SK-N-SH (cell line): ENCODE measurements around the gene SELENOV. TPM values are rescaled to one million over a fixed set of nuclear protein-coding genes. Genes with fewer than 3 reads are reported as not detected.

ENCODE experiments used
- CTCF ChIA-PET: fragments of 300-600, 350-600 bp; formaldehyde crosslinking; extraction: SDS; loops from one replicate; lab custom pipeline; 2021; lab: Yijun Ruan, JAX
- POLR2A ChIA-PET: fragments of 350-600 bp; sonication (Branson Sonifier 250); formaldehyde crosslinking; extraction: SDS; loops from one replicate; lab custom pipeline; 2020; ENCODE audit warnings: antibody characterized with exemption, inconsistent platforms; lab: Yijun Ruan, JAX
- DNase-seq: peaks from one replicate; pipeline ENCODE4 v3.0.0; 2012
- H2AFZ ChIP-seq: fragments of 200-600 bp; sonication (generic); 2 replicates; pipeline ENCODE4 v1.8.1; 2016; ENCODE audit warnings: antibody characterized with exemption, mild to moderate bottlenecking, low read depth
- H3F3A ChIP-seq: fragments of 200-600 bp; sonication (generic); replicated peaks from 2 replicates; pipeline ENCODE3; 2016; ENCODE audit warnings: antibody characterized with exemption, mild to moderate bottlenecking; ENCODE audit not compliant: insufficient read depth
- H3K27ac ChIP-seq, 2 experiments: fragments of 200-500 bp in 1 of 2; fragments of 200-600 bp in 1 of 2; sonication (Bioruptor generic) in 1 of 2; sonication (generic), shearing (Covaris generic) in 1 of 2; 2 replicates each; pipeline versions ENCODE4 v1.5.1 to v1.6.1; 2014 to 2016; ENCODE audit warnings: low read depth in 2 of 2, inconsistent platforms in 1 of 2, low read length in 1 of 2, mild to moderate bottlenecking in 1 of 2, mixed read lengths in 1 of 2
- H3K27me3 ChIP-seq: fragments of 200-600 bp; sonication (generic), shearing (Covaris generic); 2 replicates; pipeline ENCODE4 v1.6.1; 2016; ENCODE audit warnings: mixed run types; ENCODE audit not compliant: insufficient read depth
- H3K36me3 ChIP-seq, 2 experiments: fragments of 200-500 bp in 1 of 2; fragments of 200-600 bp in 1 of 2; sonication (Bioruptor generic) in 1 of 2; sonication (generic) in 1 of 2; replicated peaks in 1 of 2; 2 replicates each; pipeline versions ENCODE3 to v1.5.1; 2014 to 2016; ENCODE audit warnings: low read length in 1 of 2, mild to moderate bottlenecking in 1 of 2; ENCODE audit not compliant: insufficient read depth in 2 of 2, control insufficient read depth in 1 of 2
- H3K4me1 ChIP-seq, 2 experiments: fragments of 200-500 bp in 1 of 2; fragments of 200-600 bp in 1 of 2; sonication (Bioruptor generic) in 1 of 2; sonication (generic), shearing (Covaris generic) in 1 of 2; 2 replicates each; pipeline versions ENCODE4 v1.5.1 to v1.6.1; 2014 to 2016; ENCODE audit warnings: low read depth in 1 of 2, low read length in 1 of 2, mixed run types in 1 of 2; ENCODE audit not compliant: insufficient read depth in 2 of 2, control insufficient read depth in 1 of 2
- H3K4me2 ChIP-seq: fragments of 200-600 bp; sonication (generic), shearing (Covaris generic); 2 replicates; pipeline ENCODE4 v1.6.1; 2017; ENCODE audit warnings: mixed run types
- H3K4me3 ChIP-seq, 2 experiments: fragments of 200-500 bp in 1 of 2; fragments of 200-600 bp in 1 of 2; sonication (Bioruptor generic) in 1 of 2; sonication (generic), shearing (Covaris generic) in 1 of 2; 2 replicates each; pipeline versions ENCODE4 v1.5.1 to v1.8.1; 2014 to 2016; ENCODE audit warnings: low read depth in 2 of 2, inconsistent platforms in 1 of 2, low read length in 1 of 2, mild to moderate bottlenecking in 1 of 2, mixed read lengths in 1 of 2, moderate library complexity in 1 of 2
- H3K79me2 ChIP-seq: fragments of 200-600 bp; sonication (generic); 2 replicates; pipeline ENCODE4 v1.8.1; 2017; ENCODE audit warnings: mild to moderate bottlenecking; ENCODE audit not compliant: insufficient read depth
- H3K9ac ChIP-seq: fragments of 200-600 bp; sonication (generic); 2 replicates; pipeline ENCODE4 v1.6.1; 2017; ENCODE audit warnings: mixed run types
- H3K9me2 ChIP-seq: fragments of 200-600 bp; sonication (generic); 2 replicates; pipeline ENCODE4 v1.6.1; 2017; ENCODE audit warnings: mixed run types
- H3K9me3 ChIP-seq: fragments of 200-600 bp; sonication (generic); 2 replicates; pipeline ENCODE4 v1.6.1; 2017; ENCODE audit warnings: mixed run types, mild to moderate bottlenecking, moderate library complexity
- H4K20me1 ChIP-seq: fragments of 200-600 bp; sonication (generic); 2 replicates; pipeline ENCODE4 v1.6.1; 2017; ENCODE audit warnings: mild to moderate bottlenecking, mixed run types; ENCODE audit not compliant: insufficient read depth
- CHD2 ChIP-seq: fragments of 150-350 bp; IDR thresholded peaks from 2 replicates; pipeline ENCODE4 v1.6.1; 2018; ENCODE audit warnings: low read length; ENCODE audit not compliant: partially characterized antibody
- ELF1 ChIP-seq: IDR thresholded peaks from 2 replicates; pipeline ENCODE4 v1.4.0; 2012
- EP300 ChIP-seq, 2 experiments: IDR thresholded peaks; 2 replicates each; pipeline versions ENCODE4 v1.4.0 to v1.6.1; 2012; ENCODE audit warnings: borderline replicate concordance in 1 of 2, low read depth in 1 of 2, low read length in 1 of 2
- FOXJ3 ChIP-seq: sonication (generic); formaldehyde crosslinking; IDR thresholded peaks from 2 replicates; pipeline ENCODE4 v1.5.1; 2020; ENCODE audit warnings: mild to moderate bottlenecking, missing genetic modification reagents
- GABPA ChIP-seq: IDR thresholded peaks from 2 replicates; pipeline ENCODE4 v1.4.0; 2012; ENCODE audit warnings: low read depth, mild to moderate bottlenecking
- GATA2 ChIP-seq: sonication (generic); formaldehyde crosslinking; IDR thresholded peaks from 2 replicates; pipeline ENCODE4 v1.5.0; 2020; ENCODE audit warnings: mild to moderate bottlenecking, missing genetic modification reagents
- JUND ChIP-seq: IDR thresholded peaks from 2 replicates; pipeline ENCODE4 v1.4.0; 2012
- MEF2A ChIP-seq: IDR thresholded peaks from 2 replicates; pipeline ENCODE4 v1.4.0; 2012; ENCODE audit warnings: low read depth, borderline replicate concordance
- MXI1 ChIP-seq: IDR thresholded peaks from 2 replicates; pipeline ENCODE4 v1.6.1; 2012; ENCODE audit warnings: mild to moderate bottlenecking, low read depth, low read length, improper control_type of control experiment
- NRF1 ChIP-seq: IDR thresholded peaks from 2 replicates; pipeline ENCODE4 v1.6.1; 2012; ENCODE audit warnings: low read depth, mild to moderate bottlenecking, low read length
- RAD21 ChIP-seq: IDR thresholded peaks from 2 replicates; pipeline ENCODE4 v1.6.1; 2012; ENCODE audit warnings: mild to moderate bottlenecking, low read length
- RCOR1 ChIP-seq: fragments of 150-350 bp; IDR thresholded peaks from 2 replicates; pipeline ENCODE4 v1.6.1; 2017; ENCODE audit warnings: antibody characterized with exemption, low read length
- RFX5 ChIP-seq: IDR thresholded peaks from 2 replicates; pipeline ENCODE4 v1.6.1; 2012; ENCODE audit warnings: mild to moderate bottlenecking, improper control_type of control experiment, low read length
- TAF1 ChIP-seq: IDR thresholded peaks from 2 replicates; pipeline ENCODE4 v1.6.1; 2012; ENCODE audit warnings: low read depth, mild to moderate bottlenecking, low read length, moderate library complexity, borderline replicate concordance
- TEAD4 ChIP-seq: IDR thresholded peaks from 2 replicates; pipeline ENCODE4 v1.4.0; 2012; ENCODE audit warnings: mild to moderate bottlenecking, borderline replicate concordance; ENCODE audit not compliant: insufficient read depth
- WGBS: methylation state at CpG from one replicate; pipeline ENCODE4 v1.1.6; 2017; ENCODE audit warnings: low lambda C conversion rate; 5-methylcytosine and 5-hydroxymethylcytosine counted together
- polyA plus RNA-seq, 3 experiments: library from polyadenylated mRNA; depleted of rRNA; stranded (reverse); fragments of >200 nt; gene quantifications; 2 replicates each; pipeline ENCODE4 v1.2.3, GENCODE V29; 2012
- TF ChIP-seq, protein P1 (sequence below): fragments of 150-350 bp; IDR thresholded peaks from 2 replicates; pipeline ENCODE4 v1.6.1; 2016; ENCODE audit warnings: mild to moderate bottlenecking, low read depth, low read length
- TF ChIP-seq, protein P2 (sequence below): fragments of 200-600 bp; sonication (generic); IDR thresholded peaks from 2 replicates; pipeline ENCODE4 v1.6.1; 2017; ENCODE audit warnings: antibody characterized with exemption, mild to moderate bottlenecking, moderate library complexity
- TF ChIP-seq, protein P3 (sequence below): IDR thresholded peaks from 2 replicates; pipeline ENCODE4 v1.4.0; 2012; ENCODE audit warnings: low read depth, borderline replicate concordance
- TF ChIP-seq, protein P4 (sequence below): IDR thresholded peaks from 2 replicates; pipeline ENCODE4 v1.4.0; 2012; ENCODE audit warnings: low read depth, borderline replicate concordance
- TF ChIP-seq, protein P5 (sequence below): IDR thresholded peaks from 2 replicates; pipeline ENCODE4 v1.4.0; 2012; ENCODE audit warnings: low read depth
- TF ChIP-seq, protein P6 (sequence below): IDR thresholded peaks from 2 replicates; pipeline ENCODE4; 2012

SELENOV gene
- polyA plus RNA-seq, 1 of the 3 experiments (the other 2 are of a cell fraction) = 0.08 TPM

DNA sequence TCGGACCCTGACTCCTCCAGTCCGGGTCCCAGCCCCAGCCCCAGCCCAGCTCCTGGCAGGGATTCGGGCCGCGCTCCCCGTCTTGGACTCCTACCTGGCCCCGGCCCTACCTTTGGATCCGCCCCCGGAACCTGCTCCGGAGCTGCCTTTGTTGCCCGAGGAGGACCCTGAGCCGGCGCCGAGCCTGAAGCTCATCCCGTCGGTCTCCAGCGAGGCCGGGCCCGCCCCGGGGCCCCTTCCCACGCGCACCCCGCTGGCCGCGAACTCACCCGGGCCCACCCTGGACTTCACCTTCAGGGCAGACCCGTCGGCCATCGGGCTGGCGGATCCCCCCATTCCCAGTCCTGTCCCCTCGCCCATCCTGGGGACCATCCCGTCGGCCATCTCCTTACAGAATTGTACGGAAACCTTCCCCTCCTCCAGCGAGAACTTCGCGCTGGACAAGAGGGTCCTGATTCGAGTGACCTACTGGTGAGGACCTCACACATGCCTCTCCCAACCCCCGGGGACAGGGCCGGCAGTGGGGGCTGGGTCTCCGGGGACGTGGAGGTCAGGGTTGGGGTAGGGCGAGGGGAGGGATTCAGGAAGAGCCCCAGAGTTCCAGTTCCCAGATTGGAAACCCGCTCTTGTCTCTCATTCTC lies 732 bp downstream of the SELENOV start (continued):
- TF ChIP-seq, protein P1, sequence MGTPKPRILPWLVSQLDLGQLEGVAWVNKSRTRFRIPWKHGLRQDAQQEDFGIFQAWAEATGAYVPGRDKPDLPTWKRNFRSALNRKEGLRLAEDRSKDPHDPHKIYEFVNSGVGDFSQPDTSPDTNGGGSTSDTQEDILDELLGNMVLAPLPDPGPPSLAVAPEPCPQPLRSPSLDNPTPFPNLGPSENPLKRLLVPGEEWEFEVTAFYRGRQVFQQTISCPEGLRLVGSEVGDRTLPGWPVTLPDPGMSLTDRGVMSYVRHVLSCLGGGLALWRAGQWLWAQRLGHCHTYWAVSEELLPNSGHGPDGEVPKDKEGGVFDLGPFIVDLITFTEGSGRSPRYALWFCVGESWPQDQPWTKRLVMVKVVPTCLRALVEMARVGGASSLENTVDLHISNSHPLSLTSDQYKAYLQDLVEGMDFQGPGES = no peak
- TF ChIP-seq ELF1 = no peak
- TF ChIP-seq, all 33 proteins: peak for 0

DNA sequence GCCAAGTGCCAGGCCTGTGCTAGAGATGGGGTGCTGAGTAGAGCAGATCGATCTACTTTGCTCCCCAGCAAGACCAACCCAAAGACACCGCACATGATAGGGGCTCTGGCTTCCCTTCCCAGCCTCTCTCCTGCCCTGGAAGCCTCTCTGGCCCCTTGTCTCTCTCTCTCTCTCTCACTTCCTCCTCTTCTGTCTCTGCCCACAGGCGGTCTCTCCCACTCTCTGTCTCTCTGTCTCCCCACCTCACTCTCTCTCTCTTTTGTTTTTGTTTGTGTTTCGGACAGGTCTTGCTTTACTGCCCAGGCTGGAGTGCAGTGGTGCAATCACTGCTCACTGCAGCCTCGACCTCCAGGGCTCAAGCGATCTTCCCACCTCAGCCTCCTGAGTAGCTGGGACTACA lies 1.3 kb downstream of the SELENOV start:
- ChIA-PET CTCF (interaction anchor here (1.1 to 2.0 kb wide), 5 partner anchors 11 to 42 kb away, joined by 4 to 9 read pairs (median 7); partner anchors contain the start of gene EID2B), POLR2A (no interaction called here)
- Histone ChIP-seq H4K20me1 (no peaks in the 10 kb centered on the region), H3K9me2 (no peaks in the 10 kb centered on the region), H3K4me2 (no peak overlapping the region), H3K9me3 (no peaks in the 10 kb centered on the region), H3K36me3 (no peaks in the 10 kb centered on the region), H3K9ac (no peak overlapping the region), H3K4me1 (peaks cover 0 to 6% of the 10 kb centered on the region in 2 experiments; a peak in 1 of 4 replicates), H2AFZ (no peak overlapping the region), H3K27ac (no peak overlapping the region), H3K27me3 (peaks cover 21% of the 10 kb centered on the region), H3F3A (no peaks in the 10 kb centered on the region), H3K4me3 (no peak overlapping the region), H3K79me2 (no peaks in the 10 kb centered on the region)
- no peak for TF ChIP-seq TEAD4
- no peak for TF ChIP-seq FOXJ3 (CRISPR knock-in tag)
- TF ChIP-seq, protein P2, sequence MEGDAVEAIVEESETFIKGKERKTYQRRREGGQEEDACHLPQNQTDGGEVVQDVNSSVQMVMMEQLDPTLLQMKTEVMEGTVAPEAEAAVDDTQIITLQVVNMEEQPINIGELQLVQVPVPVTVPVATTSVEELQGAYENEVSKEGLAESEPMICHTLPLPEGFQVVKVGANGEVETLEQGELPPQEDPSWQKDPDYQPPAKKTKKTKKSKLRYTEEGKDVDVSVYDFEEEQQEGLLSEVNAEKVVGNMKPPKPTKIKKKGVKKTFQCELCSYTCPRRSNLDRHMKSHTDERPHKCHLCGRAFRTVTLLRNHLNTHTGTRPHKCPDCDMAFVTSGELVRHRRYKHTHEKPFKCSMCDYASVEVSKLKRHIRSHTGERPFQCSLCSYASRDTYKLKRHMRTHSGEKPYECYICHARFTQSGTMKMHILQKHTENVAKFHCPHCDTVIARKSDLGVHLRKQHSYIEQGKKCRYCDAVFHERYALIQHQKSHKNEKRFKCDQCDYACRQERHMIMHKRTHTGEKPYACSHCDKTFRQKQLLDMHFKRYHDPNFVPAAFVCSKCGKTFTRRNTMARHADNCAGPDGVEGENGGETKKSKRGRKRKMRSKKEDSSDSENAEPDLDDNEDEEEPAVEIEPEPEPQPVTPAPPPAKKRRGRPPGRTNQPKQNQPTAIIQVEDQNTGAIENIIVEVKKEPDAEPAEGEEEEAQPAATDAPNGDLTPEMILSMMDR = no peak
- TF ChIP-seq, protein P3, sequence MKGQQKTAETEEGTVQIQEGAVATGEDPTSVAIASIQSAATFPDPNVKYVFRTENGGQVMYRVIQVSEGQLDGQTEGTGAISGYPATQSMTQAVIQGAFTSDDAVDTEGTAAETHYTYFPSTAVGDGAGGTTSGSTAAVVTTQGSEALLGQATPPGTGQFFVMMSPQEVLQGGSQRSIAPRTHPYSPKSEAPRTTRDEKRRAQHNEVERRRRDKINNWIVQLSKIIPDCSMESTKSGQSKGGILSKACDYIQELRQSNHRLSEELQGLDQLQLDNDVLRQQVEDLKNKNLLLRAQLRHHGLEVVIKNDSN = no peak
- TF ChIP-seq EP300 (IDR thresholded peaks at IDR 0.05; ENCODE audit: borderline replicate concordance in 1 of 2, low read depth in 1 of 2, low read length in 1 of 2) = no peak
- no peak for TF ChIP-seq MXI1
- no peak for TF ChIP-seq RFX5
- TF ChIP-seq, protein P4, sequence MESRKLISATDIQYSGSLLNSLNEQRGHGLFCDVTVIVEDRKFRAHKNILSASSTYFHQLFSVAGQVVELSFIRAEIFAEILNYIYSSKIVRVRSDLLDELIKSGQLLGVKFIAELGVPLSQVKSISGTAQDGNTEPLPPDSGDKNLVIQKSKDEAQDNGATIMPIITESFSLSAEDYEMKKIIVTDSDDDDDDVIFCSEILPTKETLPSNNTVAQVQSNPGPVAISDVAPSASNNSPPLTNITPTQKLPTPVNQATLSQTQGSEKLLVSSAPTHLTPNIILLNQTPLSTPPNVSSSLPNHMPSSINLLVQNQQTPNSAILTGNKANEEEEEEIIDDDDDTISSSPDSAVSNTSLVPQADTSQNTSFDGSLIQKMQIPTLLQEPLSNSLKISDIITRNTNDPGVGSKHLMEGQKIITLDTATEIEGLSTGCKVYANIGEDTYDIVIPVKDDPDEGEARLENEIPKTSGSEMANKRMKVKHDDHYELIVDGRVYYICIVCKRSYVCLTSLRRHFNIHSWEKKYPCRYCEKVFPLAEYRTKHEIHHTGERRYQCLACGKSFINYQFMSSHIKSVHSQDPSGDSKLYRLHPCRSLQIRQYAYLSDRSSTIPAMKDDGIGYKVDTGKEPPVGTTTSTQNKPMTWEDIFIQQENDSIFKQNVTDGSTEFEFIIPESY = no peak
- TF ChIP-seq NRF1 = no peak
- TF ChIP-seq CHD2 = no peak
- no peak for TF ChIP-seq JUND
- TF ChIP-seq, protein P5, sequence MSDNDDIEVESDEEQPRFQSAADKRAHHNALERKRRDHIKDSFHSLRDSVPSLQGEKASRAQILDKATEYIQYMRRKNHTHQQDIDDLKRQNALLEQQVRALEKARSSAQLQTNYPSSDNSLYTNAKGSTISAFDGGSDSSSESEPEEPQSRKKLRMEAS = no peak
- TF ChIP-seq, protein P6, sequence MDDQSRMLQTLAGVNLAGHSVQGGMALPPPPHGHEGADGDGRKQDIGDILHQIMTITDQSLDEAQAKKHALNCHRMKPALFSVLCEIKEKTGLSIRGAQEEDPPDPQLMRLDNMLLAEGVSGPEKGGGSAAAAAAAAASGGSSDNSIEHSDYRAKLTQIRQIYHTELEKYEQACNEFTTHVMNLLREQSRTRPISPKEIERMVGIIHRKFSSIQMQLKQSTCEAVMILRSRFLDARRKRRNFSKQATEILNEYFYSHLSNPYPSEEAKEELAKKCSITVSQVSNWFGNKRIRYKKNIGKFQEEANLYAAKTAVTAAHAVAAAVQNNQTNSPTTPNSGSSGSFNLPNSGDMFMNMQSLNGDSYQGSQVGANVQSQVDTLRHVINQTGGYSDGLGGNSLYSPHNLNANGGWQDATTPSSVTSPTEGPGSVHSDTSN = no peak
- TF ChIP-seq TAF1 = no peak
- TF ChIP-seq RAD21 = no peak
- no peak for TF ChIP-seq MEF2A
- no peak for TF ChIP-seq GABPA
- no peak for TF ChIP-seq RCOR1
- no peak for TF ChIP-seq GATA2 (CRISPR knock-in tag)
- no peak for DNase-seq
- 81% methylated on average over 6 of the region's 6 CpGs for WGBS
